Measurements from ENCODE around the gene MEI1. TPM values are rescaled to one million over a fixed set of nuclear protein-coding genes. Genes with fewer than 3 reads are reported as not detected.
"Not testable (repeated sequence)": the region's sequence is repeated elsewhere in the genome, so short reads cannot be mapped to it uniquely, and the experiment has no call there.

The MEI1 gene
- total RNA-seq, 1 donor from 2014 or later = 2.5 TPM

GRCh38 chr22:41818596-41818995 is 119.3 kb downstream of the MEI1 start:
- no peak for DNase-seq (ENCODE audit: low read depth, low spot score)

- no peak for DNase-seq (ENCODE audit: low read depth, low spot score)
Observed at GRCh38 chr22:41819257-41819656, 120.0 kb downstream of the MEI1 start.

- no peak for DNase-seq (ENCODE audit: low read depth, low spot score)
Observed at GRCh38 chr22:41820447-41820846, 121.1 kb downstream of the MEI1 start.

- no peak for DNase-seq (ENCODE audit: low read depth, low spot score)
Observed at GRCh38 chr22:41821471-41822316, 122.4 kb downstream of the MEI1 start.

- DNase-seq (ENCODE audit: low read depth, low spot score) = no peak
Observed at GRCh38 chr22:41822317-41823057, 123.2 kb downstream of the MEI1 start.

- no peak for DNase-seq (ENCODE audit: low read depth, low spot score)
Observed at GRCh38 chr22:41823797-41824196, 124.5 kb downstream of the MEI1 start.

GRCh38 chr22:41825376-41825775 is 126.1 kb downstream of the MEI1 start:
- DNase-seq (ENCODE audit: low read depth, low spot score) = no peak

GRCh38 chr22:41826021-41826420 is 126.7 kb downstream of the MEI1 start:
- no peak for DNase-seq (ENCODE audit: low read depth, low spot score)

GRCh38 chr22:41826430-41827383 is 127.4 kb downstream of the MEI1 start:
- DNase-seq (ENCODE audit: low read depth, low spot score) = no peak

- DNase-seq (ENCODE audit: low read depth, low spot score) = no peak
Observed at GRCh38 chr22:41827671-41828070, 128.4 kb downstream of the MEI1 start.

GRCh38 chr22:41828516-41828915 is 129.2 kb downstream of the MEI1 start:
- no peak for DNase-seq (ENCODE audit: low read depth, low spot score)

GRCh38 chr22:41830174-41830573 is 130.9 kb downstream of the MEI1 start:
- DNase-seq (ENCODE audit: low read depth, low spot score) = no peak

- DNase-seq (ENCODE audit: low read depth, low spot score) = peak; percentile 17
Observed at GRCh38 chr22:41831383-41831782, 132.1 kb downstream of the MEI1 start.

- no peak for DNase-seq (ENCODE audit: low read depth, low spot score)
Observed at GRCh38 chr22:41831828-41832552, 132.7 kb downstream of the MEI1 start.

GRCh38 chr22:41832553-41833368 is 133.5 kb downstream of the MEI1 start, which contains the start of gene SREBF2:
SREBF2 (plus strand) TSS chr22:41833105; CDS start chr22:41833271, 166 bp downstream.
- DNase-seq (ENCODE audit: low read depth, low spot score) = peak; percentile 99

- no peak for DNase-seq (ENCODE audit: low read depth, low spot score)
Observed at GRCh38 chr22:41833369-41834004, 134.2 kb downstream of the MEI1 start.

- DNase-seq (ENCODE audit: low read depth, low spot score) = no peak
Observed at GRCh38 chr22:41834005-41834944, 135.0 kb downstream of the MEI1 start.

- not testable (repeated sequence) for DNase-seq (ENCODE audit: low read depth, low spot score)
Observed at GRCh38 chr22:41835462-41835861, 136.2 kb downstream of the MEI1 start.
